Measurements from ENCODE around the gene RBM20.

DNA sequence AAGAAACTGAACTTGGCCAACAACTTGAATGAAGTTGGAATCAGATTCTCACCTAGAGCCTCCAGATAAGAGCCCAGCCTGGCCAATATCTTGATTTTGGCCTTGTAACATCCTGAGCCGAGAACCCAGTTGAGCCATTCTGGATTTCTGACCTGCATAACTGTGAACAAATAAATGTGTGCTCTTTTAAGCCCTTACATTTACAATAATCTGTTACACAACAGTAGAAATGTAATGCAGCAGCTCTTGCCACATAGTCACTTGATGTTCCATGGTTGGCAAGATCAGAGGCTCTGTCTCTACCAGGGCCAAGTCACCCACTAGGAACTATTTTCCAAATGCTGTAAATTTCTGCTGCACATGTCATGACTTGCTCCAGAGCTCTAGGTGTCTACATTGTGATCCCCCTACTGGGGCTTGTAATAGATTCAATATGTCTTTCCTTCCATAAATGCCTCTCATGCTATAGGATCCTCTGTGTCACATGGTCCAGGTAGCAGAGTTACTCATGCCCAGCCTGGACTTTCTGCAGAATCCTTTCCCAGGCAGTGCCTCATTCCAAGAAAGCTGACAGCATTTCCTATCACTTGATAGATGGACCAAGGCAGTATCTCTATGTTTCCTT, 11.4 kb upstream of the RBM20 start:
- TF ChIP-seq CTCF (IDR thresholded peaks at IDR 0.05) (no peak), POLR2A (IDR thresholded peaks at IDR 0.05) (no peak), POLR2AphosphoS5 (IDR thresholded peaks at IDR 0.05) (no peak)

Measured in sigmoid colon (tissue), 4 donors.